ENCODE results near the gene GPR146.
"Not testable (repeated sequence)": the region's sequence is repeated elsewhere in the genome, so short reads cannot be mapped to it uniquely, and the experiment has no call there.

GPR146 gene

GRCh38 chr7:1025743-1026581 is 18.4 kb upstream of the GPR146 start:
- DNase-seq = no peak

GRCh38 chr7:1026721-1027161 is 17.6 kb upstream of the GPR146 start:
- DNase-seq = no peak

GRCh38 chr7:1027242-1028043 is 16.9 kb upstream of the GPR146 start:
- DNase-seq = no peak

DNA sequence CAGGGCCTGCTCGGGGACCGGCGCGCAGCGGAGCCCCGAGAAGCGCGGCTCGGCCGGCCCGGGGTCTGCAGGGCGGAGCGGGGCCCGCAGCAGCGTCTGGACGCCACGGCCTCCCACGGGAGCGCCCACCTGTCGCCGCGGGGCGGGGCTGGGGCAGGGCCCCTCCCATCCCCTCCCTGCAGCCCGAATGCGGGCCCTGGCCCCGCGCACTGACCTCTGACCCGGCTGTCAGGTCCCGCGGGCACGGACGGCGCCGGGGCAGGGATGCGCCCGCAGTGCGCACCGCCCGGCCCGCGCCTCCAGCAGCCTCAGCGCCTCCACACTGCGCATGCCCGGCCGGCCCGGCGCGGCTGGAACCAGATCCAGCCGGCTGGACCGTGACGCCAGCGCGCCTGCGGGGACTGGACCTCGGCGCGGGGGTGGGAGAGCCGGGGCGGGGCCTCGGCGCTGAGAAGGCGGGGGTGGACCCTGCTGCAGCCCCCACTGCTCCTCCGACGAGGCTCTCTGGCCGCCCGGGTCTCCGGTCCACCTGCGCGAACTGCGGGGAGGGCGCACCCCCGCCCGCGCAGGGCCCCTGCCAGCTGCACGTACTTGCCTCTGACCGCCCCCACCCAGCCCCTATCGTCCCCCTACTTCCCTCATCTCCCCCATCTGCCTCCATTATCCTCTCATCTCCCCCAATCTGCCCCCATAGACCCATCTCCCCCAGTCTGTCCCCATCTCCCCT is 16.1 kb upstream of the GPR146 start:
- DNase-seq = no peak

- DNase-seq = no peak
Observed at GRCh38 chr7:1028775-1029636, 15.3 kb upstream of the GPR146 start.

DNA sequence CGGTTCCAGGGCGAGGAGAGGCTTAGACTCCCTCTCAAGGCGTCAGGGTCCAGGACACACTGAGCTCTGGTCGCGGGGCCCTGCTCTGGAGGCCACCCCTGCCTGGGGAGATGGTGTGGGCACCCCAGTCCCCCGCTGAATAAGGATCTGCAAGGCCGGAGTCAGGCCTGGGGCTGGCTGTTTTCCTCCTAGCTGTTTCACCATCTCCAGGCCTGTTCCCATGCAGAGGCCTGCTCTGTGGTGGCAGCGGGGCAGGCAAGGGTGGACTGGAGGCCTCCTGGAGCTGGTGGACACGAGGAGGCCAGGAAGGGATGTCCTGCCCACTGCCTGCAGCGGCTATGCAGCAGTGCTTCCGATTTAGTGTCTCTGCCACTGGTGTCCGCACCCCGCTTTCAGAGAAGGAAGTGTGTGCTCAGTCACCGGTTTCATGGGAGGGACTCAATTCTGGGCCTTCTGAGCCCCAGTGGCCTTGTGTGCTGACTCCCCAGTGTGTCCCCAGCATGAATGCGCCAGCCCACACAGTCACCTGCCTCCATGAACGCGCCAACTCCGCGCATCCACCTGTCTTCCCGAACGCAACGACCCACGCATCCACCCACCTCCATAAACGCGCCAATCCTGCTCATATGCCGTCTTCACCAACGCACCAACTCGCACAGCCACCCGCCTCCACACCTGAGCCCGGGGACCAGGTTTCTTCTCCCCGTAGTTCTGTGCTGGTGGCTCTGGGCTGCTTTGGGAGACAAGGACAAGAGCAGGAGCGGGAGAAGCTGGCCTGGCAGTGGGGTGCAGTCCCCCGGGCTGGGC is 14.5 kb upstream of the GPR146 start:
- no peak for DNase-seq

- no peak for DNase-seq
Observed at GRCh38 chr7:1030444-1031070, 13.8 kb upstream of the GPR146 start.

DNA sequence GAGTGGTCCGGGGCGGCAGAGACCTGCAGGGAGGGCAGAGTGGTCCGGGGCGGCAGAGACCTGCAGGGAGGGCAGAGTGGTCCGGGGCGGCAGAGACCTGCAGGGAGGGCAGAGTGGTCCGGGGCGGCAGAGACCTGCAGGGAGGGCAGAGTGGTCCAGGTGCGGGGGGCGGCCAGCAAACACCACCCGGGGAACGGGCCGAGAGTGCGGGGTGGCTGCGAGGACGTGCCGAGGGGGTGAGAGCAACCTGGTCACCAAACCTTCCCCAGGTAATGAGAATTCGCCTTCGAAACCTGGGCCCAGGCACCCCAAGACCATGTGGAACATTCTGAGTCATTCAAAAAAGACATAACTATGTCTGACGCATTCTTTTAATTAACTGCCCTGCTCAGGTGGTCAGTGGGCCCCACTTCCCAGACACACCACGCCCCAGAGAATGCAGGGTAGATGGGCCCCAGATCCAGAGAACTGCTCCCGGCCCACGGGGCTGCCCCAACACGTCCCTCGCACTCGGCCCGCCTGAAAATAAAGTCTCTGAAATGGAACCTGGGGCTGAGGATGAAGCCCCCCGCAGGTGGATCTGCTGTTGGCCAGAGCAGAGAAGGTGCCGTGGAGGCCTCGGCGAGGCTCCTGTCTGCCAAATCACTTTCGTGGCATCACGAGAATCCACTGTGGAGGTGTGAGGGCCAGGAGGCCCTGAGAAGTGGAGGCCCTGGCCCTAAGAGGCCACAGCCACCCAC is 12.5 kb upstream of the GPR146 start:
- no peak for DNase-seq

DNA sequence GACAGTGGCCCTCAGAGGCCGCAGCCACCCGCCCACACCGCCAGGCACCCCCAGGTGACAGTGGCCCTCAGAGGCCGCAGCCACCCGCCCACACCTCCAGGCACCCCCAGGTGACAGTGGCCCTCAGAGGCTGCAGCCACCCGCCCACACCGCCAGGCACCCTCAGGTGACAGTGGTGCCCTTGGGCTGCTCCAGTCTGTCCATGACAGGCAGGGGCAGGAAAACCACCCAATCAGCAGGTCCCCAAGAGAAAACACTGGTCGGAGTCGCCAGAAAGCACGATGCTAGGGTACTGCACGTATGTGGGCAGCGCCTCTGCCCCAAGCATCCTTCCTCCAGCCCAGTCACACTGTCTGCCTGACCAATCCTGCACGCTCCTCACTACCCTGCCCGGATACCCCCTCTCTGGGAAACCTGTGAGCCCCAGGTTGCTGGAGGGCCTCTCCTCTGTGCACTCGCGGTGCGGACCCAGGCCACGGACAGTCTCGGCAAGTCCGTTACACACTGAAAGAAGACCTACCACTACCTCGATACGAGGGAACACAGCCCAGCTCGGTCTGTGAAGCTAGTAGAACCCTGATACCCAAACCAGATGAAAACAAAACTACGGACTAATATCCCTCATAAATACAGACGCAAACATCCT is 11.7 kb upstream of the GPR146 start:
- no peak for DNase-seq

GRCh38 chr7:1033546-1034145 is 10.7 kb upstream of the GPR146 start:
- DNase-seq = no peak

DNA sequence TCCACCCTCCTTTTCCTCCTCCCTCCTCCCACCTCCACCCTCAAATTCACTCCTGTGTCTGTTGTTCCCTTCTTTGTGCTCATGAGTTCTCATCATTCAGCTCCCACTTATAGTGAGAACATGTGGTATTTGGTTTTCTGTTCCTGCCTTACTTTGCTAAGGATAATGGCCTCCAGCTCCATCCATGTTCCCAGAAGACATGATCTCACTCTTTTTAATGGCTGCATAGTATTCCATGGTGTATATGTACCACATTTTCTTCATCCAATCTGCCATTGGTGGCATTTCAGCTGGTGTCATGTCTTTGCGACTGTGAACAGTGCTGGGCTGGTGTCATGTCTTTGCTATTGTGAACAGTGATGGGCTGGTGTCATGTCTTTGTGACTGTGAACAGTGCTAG is 9.6 kb upstream of the GPR146 start:
- not testable (repeated sequence) for DNase-seq

DNA sequence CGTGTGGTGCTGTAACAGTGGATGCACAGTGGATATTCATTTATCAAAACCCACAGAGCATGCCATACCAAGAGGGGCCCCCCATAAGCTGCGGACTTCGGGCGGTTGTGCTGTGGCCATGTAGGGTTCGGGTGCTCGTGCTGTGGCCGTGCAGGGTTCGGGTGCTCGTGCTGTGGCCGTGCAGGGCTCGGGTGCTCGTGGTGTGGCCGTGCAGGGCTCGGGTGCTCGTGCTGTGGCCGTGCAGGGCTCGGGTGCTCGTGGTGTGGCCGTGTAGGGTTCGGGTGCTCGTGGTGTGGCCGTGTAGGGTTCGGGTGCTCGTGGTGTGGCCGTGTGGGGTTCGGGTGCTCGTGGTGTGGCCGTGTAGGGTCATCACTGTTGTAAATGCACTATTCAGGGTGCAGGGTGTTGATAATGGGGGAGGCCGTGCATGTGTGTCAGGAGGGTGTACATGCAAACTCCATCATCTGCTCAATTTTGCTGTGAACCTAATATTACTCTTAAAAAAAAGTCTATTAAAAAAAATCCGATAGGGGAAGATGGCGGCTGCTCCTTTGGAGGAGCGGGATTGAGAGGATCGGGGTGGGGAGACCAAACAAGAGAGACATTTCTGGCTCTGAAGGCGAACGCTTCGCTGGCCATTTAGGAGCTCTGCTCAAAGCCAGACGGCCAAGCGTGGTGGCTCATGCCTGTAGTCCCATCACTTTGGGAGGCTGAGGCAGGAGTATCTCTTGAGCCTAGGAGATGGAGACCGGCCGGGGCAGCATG is 8.0 kb upstream of the GPR146 start:
- DNase-seq = not testable (repeated sequence)

DNA sequence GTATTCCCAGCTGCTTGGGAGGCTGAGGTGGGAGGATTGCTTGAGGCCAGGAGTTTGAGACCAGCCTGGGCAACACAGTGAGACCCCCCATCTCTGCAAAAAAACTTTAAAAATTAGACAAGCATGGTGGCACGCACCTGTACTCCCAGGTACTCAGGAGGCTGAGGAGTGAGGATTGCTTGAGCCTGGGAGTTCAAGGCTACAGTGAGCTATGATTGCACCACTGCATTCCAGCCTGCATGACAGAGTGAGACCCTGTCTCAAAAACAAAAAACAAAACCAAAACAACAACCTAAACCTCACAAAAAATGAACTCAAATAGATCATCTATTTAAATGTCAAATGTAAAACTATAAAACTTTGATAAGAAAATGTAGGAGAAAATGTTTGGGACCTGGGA is 4.1 kb upstream of the GPR146 start:
- not testable (repeated sequence) for DNase-seq

GRCh38 chr7:1040790-1041189 is 3.6 kb upstream of the GPR146 start:
- DNase-seq = no peak

GRCh38 chr7:1041551-1042491 is 2.5 kb upstream of the GPR146 start:
- no peak for DNase-seq

- DNase-seq = no peak
Observed at GRCh38 chr7:1042492-1042833, 1.9 kb upstream of the GPR146 start.

DNA sequence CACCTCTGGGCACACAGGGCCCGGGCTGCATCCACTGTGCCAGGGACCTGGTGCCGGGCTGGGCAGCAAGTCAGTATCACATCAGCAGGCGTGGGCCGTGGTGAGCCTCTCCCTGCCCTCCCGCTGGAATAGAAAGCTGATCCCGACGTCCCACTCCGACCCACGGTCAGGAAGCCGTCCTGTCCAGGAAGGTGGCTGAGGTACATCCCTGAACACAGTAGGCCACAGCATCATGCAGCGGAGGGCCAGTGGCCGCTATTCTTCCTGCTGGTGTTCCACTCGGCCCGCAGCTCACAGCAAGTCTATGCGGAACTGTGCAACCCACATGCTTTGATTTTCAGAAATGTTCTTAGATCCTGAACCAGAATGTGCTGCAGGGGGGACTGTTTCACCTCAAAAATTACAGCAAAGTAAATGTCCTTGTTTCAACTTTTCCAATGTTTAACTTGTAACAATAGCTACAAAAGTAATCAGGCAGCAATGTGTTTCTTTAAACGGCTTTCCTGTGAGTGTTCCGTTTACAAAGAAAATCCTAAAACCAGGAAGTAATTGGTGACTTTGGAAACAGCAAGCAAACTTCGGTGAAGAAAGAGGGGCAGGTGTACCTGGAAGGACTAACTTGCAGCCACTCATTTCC is 676 bp upstream of the GPR146 start:
- DNase-seq = no peak
